NCI-H2081 treated with DMSO at 0.1 percent for 48 hours (cell line): ENCODE measurements around the gene BCAR1.
"Not testable (repeated sequence)": the region's sequence is repeated elsewhere in the genome, so short reads cannot be mapped to it uniquely, and the experiment has no call there.

Experiments
- DNase-seq: peaks from one replicate; lab custom pipeline; 2025; lab: John Stamatoyannopoulos, UW

Gene BCAR1, protein sequence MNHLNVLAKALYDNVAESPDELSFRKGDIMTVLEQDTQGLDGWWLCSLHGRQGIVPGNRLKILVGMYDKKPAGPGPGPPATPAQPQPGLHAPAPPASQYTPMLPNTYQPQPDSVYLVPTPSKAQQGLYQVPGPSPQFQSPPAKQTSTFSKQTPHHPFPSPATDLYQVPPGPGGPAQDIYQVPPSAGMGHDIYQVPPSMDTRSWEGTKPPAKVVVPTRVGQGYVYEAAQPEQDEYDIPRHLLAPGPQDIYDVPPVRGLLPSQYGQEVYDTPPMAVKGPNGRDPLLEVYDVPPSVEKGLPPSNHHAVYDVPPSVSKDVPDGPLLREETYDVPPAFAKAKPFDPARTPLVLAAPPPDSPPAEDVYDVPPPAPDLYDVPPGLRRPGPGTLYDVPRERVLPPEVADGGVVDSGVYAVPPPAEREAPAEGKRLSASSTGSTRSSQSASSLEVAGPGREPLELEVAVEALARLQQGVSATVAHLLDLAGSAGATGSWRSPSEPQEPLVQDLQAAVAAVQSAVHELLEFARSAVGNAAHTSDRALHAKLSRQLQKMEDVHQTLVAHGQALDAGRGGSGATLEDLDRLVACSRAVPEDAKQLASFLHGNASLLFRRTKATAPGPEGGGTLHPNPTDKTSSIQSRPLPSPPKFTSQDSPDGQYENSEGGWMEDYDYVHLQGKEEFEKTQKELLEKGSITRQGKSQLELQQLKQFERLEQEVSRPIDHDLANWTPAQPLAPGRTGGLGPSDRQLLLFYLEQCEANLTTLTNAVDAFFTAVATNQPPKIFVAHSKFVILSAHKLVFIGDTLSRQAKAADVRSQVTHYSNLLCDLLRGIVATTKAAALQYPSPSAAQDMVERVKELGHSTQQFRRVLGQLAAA

GRCh38 chr16:75251280-75252048, at the start of gene BCAR1:
Gene BCAR1, minus strand, starts transcription at chr16:75251624. Its CDS starts 142 bp downstream, at chr16:75251482.
- no peak for DNase-seq

GRCh38 chr16:75298267-75298666, 46.8 kb upstream of the BCAR1 start:
- DNase-seq = no peak

DNA sequence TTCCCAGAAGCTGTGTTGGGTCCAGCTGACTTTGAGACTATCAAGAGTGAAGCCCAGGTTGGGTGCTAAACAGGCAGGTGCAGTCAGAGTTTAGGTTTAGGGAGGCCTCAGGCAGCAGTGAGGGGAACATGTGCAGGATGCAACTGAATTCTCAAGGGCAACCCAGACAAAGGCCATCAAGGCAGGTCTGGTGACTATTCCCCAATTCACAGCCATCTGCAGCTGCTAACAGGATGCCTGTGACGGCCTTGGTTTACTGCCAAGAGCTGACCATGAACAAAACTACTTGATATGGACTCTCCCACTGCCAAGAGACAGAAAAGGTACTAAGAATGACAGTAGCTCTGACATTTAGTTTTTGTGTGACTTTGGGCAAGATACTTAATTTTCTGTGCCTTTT, 45.2 kb upstream of the BCAR1 start:
- no peak for DNase-seq

DNA sequence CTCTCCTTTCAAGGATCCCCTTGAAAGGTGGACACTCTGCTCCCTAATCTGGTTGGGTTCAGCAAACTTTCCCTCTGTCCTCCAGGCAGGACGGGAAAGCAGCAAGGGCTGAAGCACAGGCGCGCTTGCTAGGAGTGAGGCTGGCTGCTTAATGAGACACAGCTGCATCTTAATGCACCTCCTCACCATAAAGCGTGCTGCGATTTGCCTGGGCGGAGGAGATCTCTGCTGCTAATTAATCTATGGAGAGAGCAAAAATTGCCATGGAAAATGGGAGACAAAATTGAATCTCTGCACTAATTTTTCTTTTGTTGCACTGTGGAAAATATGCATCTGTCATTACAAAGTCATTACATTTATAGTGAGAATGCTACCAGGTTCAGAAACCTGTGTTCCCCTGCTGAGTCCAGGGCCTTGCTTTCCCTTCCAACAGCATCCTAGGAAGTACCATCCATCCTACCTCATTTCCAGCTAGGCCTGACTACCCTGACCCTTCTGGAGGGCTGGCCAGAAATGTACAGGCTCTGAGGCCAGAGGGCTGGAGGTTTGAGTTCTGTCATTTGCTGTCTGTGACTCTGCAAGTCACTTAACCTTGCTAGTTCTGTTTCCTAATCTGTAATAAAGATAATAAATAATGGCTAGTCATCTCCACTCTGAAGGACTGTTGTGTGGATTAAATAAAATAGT, 43.5 kb upstream of the BCAR1 start:
- DNase-seq = no peak

DNA sequence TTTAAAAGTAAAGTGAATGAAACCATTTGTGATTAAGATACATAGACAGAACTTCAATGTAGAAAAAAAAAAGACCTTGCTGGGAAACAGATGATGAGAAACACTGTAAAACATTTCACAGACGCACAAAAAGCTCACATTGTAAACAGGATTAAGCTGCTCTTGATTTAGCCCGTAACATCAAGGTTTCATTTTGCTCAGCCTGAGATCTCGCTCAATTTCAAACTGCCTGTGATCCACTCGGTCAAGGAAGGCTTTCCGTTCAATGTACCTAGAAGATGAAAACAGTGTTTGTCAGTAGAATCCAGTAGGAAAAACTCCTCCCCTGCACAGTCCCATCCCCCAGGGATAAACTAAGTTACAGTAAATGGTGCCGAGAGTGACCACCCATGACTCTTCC, 42.3 kb upstream of the BCAR1 start:
- DNase-seq = no peak

DNA sequence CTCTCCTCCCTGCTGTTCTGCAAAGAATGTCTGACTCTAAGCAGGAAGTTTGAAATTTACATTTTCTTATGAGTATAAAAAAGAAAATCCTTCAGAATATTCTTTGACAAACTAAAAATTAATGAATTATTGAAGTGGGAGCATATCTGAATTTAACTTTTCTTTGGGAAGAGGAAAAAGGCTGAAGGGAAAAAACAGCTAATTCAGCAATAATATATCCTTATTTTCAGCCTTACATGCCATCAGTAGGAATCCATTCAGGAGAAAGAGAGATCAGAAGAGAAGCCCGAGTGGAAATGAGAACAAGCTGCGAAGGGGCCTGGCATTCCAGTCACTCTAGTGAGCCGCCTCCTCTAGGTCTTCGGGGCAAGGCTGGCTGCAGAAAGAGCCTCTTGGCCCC, 41.7 kb upstream of the BCAR1 start:
- no peak for DNase-seq

DNA sequence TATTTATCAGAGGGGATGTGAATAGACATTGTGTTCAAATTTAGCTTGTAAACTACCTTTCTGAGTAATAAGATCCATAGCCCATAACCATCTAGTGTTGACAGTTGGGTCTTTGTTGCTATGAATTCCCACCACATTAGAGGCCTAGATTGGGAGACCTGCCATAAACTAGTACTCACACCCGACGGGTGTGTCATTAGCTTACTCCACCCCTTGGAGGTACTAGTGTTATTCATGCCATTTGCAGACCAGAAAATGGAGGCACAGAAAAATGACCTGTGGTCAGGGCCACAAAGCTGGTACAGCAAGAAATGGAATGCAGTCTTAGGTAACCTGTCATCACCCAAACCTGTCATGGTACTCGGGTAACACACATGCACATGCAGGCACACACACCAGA, 41.3 kb upstream of the BCAR1 start:
- DNase-seq = no peak

DNA sequence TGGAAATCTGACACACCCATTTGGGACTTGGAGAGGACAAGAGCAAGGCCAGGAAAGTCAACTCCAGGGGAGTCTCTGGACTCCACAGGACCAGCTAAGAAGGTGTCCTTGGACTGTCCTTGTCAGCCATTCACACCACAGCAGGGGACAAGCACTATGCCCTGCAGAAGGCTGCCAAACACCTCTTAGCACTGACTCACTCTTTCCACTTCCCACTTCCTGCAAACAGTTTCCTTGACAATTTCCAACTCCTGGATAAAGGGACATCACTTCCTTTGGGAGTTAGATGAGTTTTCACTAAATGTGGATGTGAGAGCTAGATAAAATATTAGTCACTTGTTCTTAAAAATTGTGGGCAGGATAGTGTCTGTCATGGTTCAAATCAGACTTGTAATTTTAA, 37.8 kb upstream of the BCAR1 start:
- no peak for DNase-seq

- DNase-seq = no peak
Measured at GRCh38 chr16:75288596-75289120, 37.2 kb upstream of the BCAR1 start.

DNA sequence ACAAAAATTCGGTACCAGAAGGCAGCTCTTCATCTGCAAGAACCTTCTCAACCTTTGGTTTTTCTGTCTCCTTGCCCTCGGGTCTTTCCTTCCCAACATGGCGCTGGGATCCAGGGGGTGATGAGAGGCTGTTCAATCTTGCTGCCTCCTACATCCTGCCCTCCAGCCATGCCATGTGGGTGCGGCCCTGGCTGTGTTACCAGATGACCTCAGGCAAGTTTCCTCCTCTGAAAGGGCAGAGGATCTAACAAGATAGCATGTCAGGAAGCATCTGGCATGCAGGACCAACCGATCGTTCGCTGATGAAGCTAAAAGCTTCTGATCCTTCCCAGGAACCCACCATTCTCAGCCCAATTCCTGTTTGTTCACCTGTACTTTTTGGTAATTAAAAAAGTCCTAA, 36.8 kb upstream of the BCAR1 start:
- no peak for DNase-seq

GRCh38 chr16:75287708-75288107, 36.3 kb upstream of the BCAR1 start:
- DNase-seq = no peak

DNA sequence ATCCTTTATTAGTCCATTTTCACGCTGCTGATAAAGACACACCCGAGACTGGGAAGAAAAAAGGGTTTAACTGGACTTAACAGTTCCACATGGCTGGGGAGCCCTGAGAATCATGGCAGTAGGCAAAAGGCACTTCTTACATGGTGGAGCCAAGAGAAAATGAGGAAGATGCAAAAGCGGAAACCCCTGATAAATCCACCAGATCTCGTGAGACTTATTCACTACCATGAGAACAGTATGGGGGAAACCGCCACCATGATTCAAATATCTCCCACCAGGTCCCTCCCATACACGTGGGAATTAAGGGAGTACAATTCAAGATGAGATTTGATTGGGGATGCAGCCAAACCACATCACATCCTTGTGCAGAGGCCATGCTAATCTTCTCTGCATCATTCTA, 35.0 kb upstream of the BCAR1 start:
- DNase-seq = no peak

- DNase-seq = no peak
Measured at GRCh38 chr16:75282466-75283281, 31.2 kb upstream of the BCAR1 start.

GRCh38 chr16:75281826-75282225, 30.4 kb upstream of the BCAR1 start:
- no peak for DNase-seq

DNA sequence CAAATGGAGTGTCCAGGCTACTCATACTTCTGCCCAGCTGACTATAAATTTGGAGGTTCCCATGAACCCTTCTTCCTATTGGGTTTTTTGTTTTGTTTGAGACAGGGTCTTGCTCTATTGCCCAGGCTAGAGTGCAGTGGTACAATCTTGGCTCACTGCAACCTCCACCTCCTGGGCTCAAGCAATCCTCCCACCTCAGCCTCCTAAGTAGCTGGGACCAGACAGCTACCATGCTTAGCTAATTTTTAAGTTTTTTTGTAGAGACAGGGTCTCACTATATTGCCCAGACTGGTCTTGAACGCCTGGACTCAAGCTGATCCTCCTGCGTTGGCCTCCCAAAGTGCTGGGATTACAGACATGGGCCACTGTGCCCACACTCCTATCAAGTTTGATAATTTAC, 29.6 kb upstream of the BCAR1 start:
- not testable (repeated sequence) for DNase-seq

DNA sequence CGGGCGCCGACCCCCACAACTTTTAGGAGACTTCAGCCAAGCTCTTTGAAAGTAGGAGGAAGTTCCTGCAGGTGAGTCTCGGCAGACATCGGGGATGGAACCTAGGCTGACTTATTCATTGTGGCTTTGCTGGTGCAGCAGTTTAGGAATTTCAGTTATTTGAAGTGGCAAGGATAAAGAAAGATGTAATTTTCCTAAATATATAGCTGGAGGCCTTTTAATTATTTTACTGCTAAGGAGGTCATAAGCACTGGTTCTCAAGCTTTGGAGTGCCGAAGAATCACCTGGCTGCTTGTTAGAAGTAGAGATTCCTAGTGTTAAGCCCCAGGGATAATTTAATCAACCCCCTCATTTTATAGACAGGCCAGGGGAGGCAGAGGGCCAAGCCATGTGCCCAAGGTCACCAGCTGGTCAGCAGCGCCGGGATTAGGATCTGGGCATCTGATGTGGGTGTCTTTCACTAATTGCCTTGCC, 28.9 kb upstream of the BCAR1 start:
- no peak for DNase-seq

DNA sequence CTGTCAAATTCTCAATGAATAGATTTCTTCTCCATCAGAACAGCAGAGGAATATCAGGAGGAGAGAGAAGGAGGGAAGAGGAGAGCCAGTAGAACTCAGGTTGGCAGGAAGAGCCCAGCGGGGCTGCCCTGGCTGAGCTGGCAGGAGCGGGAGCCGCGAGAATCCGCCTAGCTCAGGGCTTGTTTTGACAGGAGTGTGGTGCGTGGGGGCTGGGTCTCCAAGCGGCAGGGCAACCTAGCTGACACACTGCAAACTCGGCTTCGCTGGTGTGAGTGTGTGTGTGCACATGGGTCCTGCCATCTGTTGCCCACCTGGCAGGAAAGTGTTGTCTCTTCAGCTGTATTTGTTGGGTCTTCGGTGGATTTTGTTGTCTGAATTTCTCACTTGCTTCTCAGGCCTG, 27.9 kb upstream of the BCAR1 start:
- DNase-seq = no peak

DNA sequence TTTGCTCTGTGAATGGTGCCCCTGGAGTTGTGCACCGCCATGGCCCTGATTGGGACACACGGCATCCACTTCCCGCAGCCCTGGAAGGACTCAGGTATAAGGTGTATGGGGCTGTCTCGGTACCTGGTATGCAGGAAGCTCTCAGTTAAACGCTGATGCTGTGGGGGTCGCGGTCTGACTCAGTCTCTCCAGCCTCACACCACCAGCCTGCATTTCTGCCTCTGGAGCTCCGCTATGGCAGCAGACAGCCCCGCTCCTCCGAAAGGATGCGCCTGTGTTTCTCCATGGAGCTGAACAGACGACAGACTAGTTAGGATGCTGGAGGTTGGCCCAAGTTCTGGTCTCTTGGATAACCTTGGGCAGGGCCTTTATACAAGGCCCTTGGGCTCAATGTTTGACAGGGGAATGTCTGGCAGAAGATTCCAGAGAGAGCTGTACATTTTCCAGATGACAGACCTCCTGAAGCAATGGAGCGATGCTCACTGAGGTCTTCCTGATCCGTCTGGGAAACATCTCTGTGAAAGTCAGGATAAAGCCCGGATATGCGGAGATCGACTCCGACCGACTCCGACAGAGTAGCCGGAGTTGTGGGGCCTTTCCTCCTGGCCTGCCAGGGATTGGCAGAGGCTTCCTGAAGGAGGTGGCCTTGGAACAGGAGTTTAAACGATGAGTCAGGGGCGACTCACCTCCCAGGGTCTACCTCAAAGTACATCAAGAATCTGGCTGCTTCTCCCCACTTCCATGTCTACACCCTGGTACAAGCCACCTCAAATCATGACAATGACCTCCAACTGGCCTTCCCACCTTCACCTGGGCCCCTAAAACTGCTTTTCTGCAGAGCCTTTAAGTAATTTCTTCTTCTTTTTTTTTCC, 21.9 kb upstream of the BCAR1 start:
- DNase-seq = no peak

- not testable (repeated sequence) for DNase-seq
Measured at GRCh38 chr16:75272629-75273028, 21.2 kb upstream of the BCAR1 start.
